CD8-positive, alpha-beta memory T cell (primary cell): Measurements from ENCODE around the gene LRRC3C. TPM values are rescaled to one million over a fixed set of nuclear protein-coding genes. Genes with fewer than 3 reads are reported as not detected.

Experiments used
- CTCF ChIA-PET: fragments of 350-600 bp; sonication (Branson Sonifier 250); formaldehyde crosslinking; loops from one replicate; lab custom pipeline; 2021; ENCODE audit warnings: antibody characterized with exemption; lab: Charles Lee
- POLR2A ChIA-PET: fragments of 350-600 bp; sonication (Branson Sonifier 250); formaldehyde crosslinking; loops from one replicate; lab custom pipeline; 2021; ENCODE audit warnings: antibody characterized with exemption; lab: Charles Lee
- DNase-seq, 5 donors: peaks; one replicate each; pipeline versions ENCODE4 v3.0.0 to v3.0.0-alpha.2; 2020 to 2022; ENCODE audit warnings: mixed read lengths in 1 of 5
- H3K27ac ChIP-seq: one replicate; pipeline ENCODE4 v1.7.0; 2013; ENCODE audit warnings: low read depth, mild to moderate bottlenecking, low read length, moderate library complexity
- H3K27me3 ChIP-seq: 2 replicates; pipeline ENCODE4 v1.7.0; 2013; ENCODE audit warnings: low read length, mild to moderate bottlenecking; ENCODE audit not compliant: insufficient read depth, poor library complexity, severe bottlenecking
- H3K36me3 ChIP-seq: 2 replicates; pipeline ENCODE4 v1.7.0; 2013; ENCODE audit warnings: mild to moderate bottlenecking, low read length, moderate library complexity; ENCODE audit not compliant: insufficient read depth
- H3K4me1 ChIP-seq: 2 replicates; pipeline ENCODE4 v1.7.0; 2013; ENCODE audit warnings: mild to moderate bottlenecking, low read length, moderate library complexity; ENCODE audit not compliant: insufficient read depth
- H3K4me3 ChIP-seq: 2 replicates; pipeline ENCODE4 v1.7.0; 2013; ENCODE audit warnings: mild to moderate bottlenecking, low read length
- H3K9me3 ChIP-seq: 2 replicates; pipeline ENCODE4 v1.7.0; 2013; ENCODE audit warnings: mild to moderate bottlenecking, low read length
- H3K27ac Mint-ChIP-seq, 8 donors: one replicate each; pipeline ENCODE4 v1.8.0; 2020 to 2021; ENCODE audit warnings: mixed read lengths in 8 of 8, mild to moderate bottlenecking in 6 of 8, inconsistent platforms in 3 of 8, moderate library complexity in 3 of 8
- H3K27me3 Mint-ChIP-seq, 2 donors: one replicate each; pipeline ENCODE4 v1.8.0; 2020 to 2021; ENCODE audit warnings: mixed read lengths in 2 of 2, mild to moderate bottlenecking in 1 of 2, moderate library complexity in 1 of 2
- H3K36me3 Mint-ChIP-seq, 3 donors: one replicate each; pipeline ENCODE4 v1.8.0; 2020 to 2021; ENCODE audit warnings: mixed read lengths in 3 of 3, inconsistent platforms in 1 of 3, mild to moderate bottlenecking in 1 of 3
- H3K4me1 Mint-ChIP-seq, 3 donors: one replicate each; pipeline ENCODE4 v1.8.0; 2020 to 2021; ENCODE audit warnings: mixed read lengths in 3 of 3, inconsistent platforms in 1 of 3, mild to moderate bottlenecking in 1 of 3
- H3K4me3 Mint-ChIP-seq, 7 donors: one replicate each; pipeline ENCODE4 v1.8.0; 2020 to 2021; ENCODE audit warnings: mixed read lengths in 7 of 7, mild to moderate bottlenecking in 6 of 7, moderate library complexity in 4 of 7, inconsistent platforms in 2 of 7
- H3K9me3 Mint-ChIP-seq, 5 donors: one replicate each; pipeline ENCODE4 v1.8.0; 2020 to 2022; ENCODE audit warnings: mixed read lengths in 5 of 5, mild to moderate bottlenecking in 3 of 5, moderate library complexity in 2 of 5, inconsistent platforms in 1 of 5
- polyA plus RNA-seq: library from polyadenylated mRNA; unstranded; fragments of 300-500 nt; fragmentation: Illumina TruSeq; gene quantifications from one replicate; pipeline ENCODE4 v1.2.3, GENCODE V29; 2021
- total RNA-seq, 2 experiments: library from RNA; stranded (reverse); gene quantifications; one replicate each; pipeline ENCODE4 v1.2.3, GENCODE V29; 2021

LRRC3C gene
- total and polyA plus RNA-seq, 3 experiments from 2014 or later: not detected

DNA sequence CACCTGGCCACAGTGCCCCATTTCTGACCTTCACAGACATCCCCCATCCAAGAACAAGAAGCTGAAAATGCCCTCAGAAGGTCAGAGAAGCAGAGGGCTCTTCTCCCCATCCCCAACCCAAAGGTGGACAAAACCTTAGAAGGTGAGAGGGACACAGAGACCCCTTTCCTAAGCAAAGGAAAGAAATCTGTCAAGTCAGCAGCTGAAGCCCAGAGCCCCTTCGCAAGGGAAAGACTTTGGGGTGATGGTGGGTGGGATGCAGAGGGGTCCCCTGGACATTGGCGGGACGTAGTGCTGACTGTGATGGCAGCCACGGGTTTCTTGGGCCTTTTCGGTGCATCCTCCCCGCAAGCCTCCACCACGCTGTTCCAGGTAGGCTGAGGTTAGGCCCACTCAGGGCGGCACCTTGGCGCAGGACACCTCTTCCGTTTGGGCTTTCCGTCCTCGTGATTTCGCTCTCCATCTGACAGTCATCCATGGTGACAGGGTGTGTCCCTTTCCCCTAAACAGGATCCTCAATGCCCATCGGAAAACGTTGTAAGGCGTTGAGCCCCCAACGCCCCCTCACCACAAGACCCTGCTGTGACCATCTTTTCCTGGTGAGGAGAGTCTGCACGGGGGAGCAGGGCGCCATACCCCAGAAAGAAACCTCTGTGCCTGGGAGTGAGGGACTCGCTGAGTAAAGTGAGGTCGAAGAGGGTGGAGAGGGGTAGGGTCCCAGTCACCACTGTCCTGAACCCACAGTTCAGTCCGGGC lies 24.6 kb downstream of the LRRC3C start:
- Mint-ChIP-seq H3K9me3 (no peaks in the 10 kb centered on the region), H3K4me3 (peak overlapping the region; percentile 55 to 88 (median 64)), H3K27me3 (no peaks in the 10 kb centered on the region), H3K4me1 (peaks cover 10 to 19% (median 12%) of the 10 kb centered on the region in 3 donors), H3K36me3 (no peaks in the 10 kb centered on the region), H3K27ac (peak overlapping the region in 5 of 8 donors; percentile 5 to 63 (median 21))
- no peaks in the 10 kb centered on the region for H3K27me3 ChIP-seq
- H3K9me3 ChIP-seq: no peaks in the 10 kb centered on the region
- H3K4me1 ChIP-seq: peaks cover 12% of the 10 kb centered on the region
- H3K27ac ChIP-seq: no peak overlapping the region
- no peaks in the 10 kb centered on the region for H3K36me3 ChIP-seq
- peak in 1 of 5 donors; percentile 53 for DNase-seq
- ChIA-PET POLR2A (no interaction called here), CTCF (interaction anchor here (0.6 to 3.6 kb wide), 2 partner anchors 28 to 138 kb away, joined by 3 to 23 read pairs; partner anchors contain the start of gene PSMD3)
- peak overlapping the region; percentile 74 for H3K4me3 ChIP-seq

DNA sequence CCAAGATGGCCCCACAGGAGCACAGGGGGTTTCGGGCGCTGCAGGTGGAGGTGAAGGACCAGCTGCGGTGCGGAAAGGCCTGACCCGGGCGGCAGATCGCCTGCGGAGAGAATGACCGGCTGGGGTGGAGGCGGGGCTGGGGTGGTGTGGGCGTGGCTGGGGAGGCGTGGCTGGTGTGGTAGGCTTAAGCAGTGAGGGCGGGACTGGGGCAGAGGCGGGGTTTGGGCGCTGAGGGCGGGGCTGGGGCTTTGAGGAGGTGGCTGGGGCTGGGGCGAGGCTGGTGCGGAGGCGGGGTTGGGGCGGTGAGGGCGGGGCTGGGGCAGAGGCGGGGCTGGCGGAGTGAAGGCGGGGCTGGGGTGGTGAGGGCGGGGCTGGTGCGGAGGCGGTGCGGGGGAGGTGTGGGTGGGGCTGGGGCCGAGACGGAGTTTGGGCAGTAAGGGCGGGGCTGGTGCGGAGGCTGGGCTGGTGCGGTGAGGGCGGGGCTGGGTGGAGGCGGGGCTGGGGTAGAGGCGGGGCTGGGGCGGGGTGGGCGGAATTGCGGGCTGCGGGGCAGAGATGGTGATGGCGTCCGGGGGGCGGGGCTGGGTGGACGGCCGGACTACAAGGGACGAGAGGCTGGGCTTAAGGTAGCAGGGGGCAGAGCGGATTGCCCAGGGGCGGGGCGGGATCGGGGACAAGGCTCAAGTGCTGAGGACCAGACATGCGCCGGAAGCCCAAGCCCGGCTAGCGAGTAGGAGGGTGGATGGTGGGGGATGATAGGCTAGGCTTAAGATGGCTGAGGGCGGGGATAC lies 25.3 kb downstream of the LRRC3C start:
- Histone ChIP-seq H3K27ac (peak overlapping the region; percentile 53), H3K9me3 (no peaks in the 10 kb centered on the region), H3K27me3 (no peaks in the 10 kb centered on the region), H3K4me1 (peaks cover 12% of the 10 kb centered on the region), H3K36me3 (no peaks in the 10 kb centered on the region), H3K4me3 (peak overlapping the region; percentile 74)
- POLR2A ChIA-PET: interaction anchor here (2.7 kb wide), 1 partner anchor 28 kb away, joined by 17 read pairs; the partner anchor contains the start of gene PSMD3
- Mint-ChIP-seq H3K27ac (peak overlapping the region; percentile 55 to 89 (median 80)), H3K9me3 (no peaks in the 10 kb centered on the region), H3K27me3 (no peaks in the 10 kb centered on the region), H3K36me3 (no peaks in the 10 kb centered on the region), H3K4me3 (peak overlapping the region; percentile 75 to 95 (median 86)), H3K4me1 (peaks cover 8 to 19% (median 10%) of the 10 kb centered on the region in 3 donors)
- peak; percentile 85 to 99 (median 95) for DNase-seq
- CTCF ChIA-PET: interaction anchor here (0.6 to 3.6 kb wide), 2 partner anchors 27 to 139 kb away, joined by 3 to 23 read pairs; partner anchors contain the start of gene PSMD3

DNA sequence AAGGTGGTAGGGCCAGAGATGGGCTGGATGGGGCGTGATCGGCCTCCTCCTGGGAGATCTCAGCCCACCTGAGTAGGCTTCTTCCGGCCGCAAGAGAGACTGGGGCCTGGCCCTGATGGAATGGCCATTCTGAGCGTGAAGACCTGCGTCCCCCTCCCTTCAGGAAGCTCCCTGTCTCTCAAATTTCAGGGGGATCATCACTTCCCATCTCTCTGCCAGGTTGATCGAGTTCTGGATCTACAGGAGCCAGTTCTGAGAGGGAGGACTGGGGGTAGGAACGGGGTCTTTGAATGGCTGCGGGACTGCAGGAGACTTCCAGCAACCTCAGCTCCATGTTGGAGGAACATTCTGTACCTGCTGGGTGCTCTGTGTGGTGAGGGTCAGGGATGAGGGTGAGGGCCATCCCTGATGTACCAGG lies 25.9 kb downstream of the LRRC3C start:
- Mint-ChIP-seq H3K27me3 (no peaks in the 10 kb centered on the region), H3K9me3 (no peaks in the 10 kb centered on the region), H3K36me3 (no peaks in the 10 kb centered on the region), H3K4me3 (peak overlapping the region; percentile 75 to 95 (median 86)), H3K27ac (peak overlapping the region; percentile 55 to 89 (median 80)), H3K4me1 (peaks cover 7 to 19% (median 10%) of the 10 kb centered on the region in 3 donors)
- H3K4me3 ChIP-seq: peak overlapping the region; percentile 62
- H3K9me3 ChIP-seq: no peaks in the 10 kb centered on the region
- peaks cover 12% of the 10 kb centered on the region for H3K4me1 ChIP-seq
- CTCF ChIA-PET: interaction anchor here (1.1 to 3.6 kb wide), 3 partner anchors 11 to 331 kb away, joined by 4 to 23 read pairs (median 7); partner anchors contain the start of gene PSMD3
- POLR2A ChIA-PET: interaction anchor here (2.7 kb wide), 1 partner anchor 27 kb away, joined by 17 read pairs; the partner anchor contains the start of gene PSMD3
- H3K27ac ChIP-seq: peak overlapping the region; percentile 53
- H3K27me3 ChIP-seq: no peaks in the 10 kb centered on the region
- H3K36me3 ChIP-seq: no peaks in the 10 kb centered on the region
- DNase-seq: no peak

DNA sequence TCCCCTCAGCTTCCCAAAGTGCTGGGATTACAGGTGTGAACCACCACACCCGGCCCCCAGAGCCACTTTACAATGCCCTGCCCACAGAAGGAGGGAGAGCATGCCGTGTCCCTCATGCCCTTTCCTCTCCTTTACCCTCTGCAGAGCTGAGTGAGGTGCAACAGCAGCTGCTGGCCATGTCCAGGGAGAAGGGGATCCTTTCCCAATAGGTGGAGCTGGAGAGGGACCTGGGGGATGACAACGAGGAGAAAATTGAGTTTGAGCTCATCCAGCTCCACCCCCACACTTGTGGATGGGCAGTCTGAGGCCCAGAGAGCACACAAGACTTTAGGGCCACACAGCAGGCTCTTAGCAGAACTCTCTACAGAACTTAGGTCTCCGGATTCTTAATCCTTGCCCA lies 27.3 kb downstream of the LRRC3C start:
- peaks cover 12% of the 10 kb centered on the region for H3K4me1 ChIP-seq
- DNase-seq: no peak
- peak overlapping the region in 3 of 8 donors; percentile 23 to 82 (median 56) for H3K27ac Mint-ChIP-seq
- no peaks in the 10 kb centered on the region for H3K9me3 ChIP-seq
- POLR2A ChIA-PET: interaction anchor here (2.7 kb wide), 1 partner anchor 26 kb away, joined by 17 read pairs; the partner anchor contains the start of gene PSMD3
- H3K36me3 ChIP-seq: no peaks in the 10 kb centered on the region
- peaks cover 13 to 24% (median 14%) of the 10 kb centered on the region in 3 donors for H3K4me1 Mint-ChIP-seq
- no peak overlapping the region for H3K4me3 ChIP-seq
- no peaks in the 10 kb centered on the region for H3K9me3 Mint-ChIP-seq
- no peak overlapping the region for H3K4me3 Mint-ChIP-seq
- no peak overlapping the region for H3K27ac ChIP-seq
- H3K27me3 ChIP-seq: no peaks in the 10 kb centered on the region
- CTCF ChIA-PET: interaction anchor here (1.0 to 3.6 kb wide), 4 partner anchors 9 to 225 kb away, joined by 3 to 23 read pairs (median 5); partner anchors contain the start of gene PSMD3
- no peaks in the 10 kb centered on the region for H3K27me3 Mint-ChIP-seq
- no peaks in the 10 kb centered on the region for H3K36me3 Mint-ChIP-seq

DNA sequence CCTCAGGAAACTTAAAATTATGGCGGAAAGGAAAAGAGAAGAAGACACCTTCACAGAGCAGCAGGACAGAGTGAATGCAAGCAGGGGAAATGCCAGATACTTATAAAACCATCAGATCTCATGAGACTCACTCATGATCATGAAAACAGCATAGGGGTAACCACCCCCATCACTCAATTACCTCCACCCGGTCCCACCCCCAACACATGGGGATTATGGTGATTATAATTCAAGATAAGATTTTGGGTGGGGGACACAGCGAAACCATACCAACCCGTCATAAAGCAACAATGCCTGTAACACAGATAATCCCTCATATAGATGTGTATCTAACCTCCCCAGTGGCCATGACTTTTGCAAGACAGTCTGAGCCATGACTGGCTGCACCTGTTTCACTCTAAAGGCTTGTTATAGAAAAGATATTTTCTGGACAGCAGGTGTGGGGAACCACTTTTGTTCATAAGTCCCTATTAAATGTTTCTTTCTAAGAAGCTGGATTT lies 28.2 kb downstream of the LRRC3C start:
- H3K36me3 Mint-ChIP-seq: no peaks in the 10 kb centered on the region
- no peaks in the 10 kb centered on the region for H3K36me3 ChIP-seq
- H3K27ac Mint-ChIP-seq: peak overlapping the region in 2 of 8 donors; percentile 2 to 36
- H3K27me3 ChIP-seq: no peaks in the 10 kb centered on the region
- no peaks in the 10 kb centered on the region for H3K9me3 Mint-ChIP-seq
- peaks cover 0 to 3% of the 10 kb centered on the region in 2 donors for H3K27me3 Mint-ChIP-seq
- no peak for DNase-seq
- POLR2A ChIA-PET: interaction anchor here (1.3 to 2.7 kb wide), 2 partner anchors 25 kb away, joined by 4 to 17 read pairs; partner anchors contain the start of gene PSMD3
- CTCF ChIA-PET: interaction anchor here (1.3 to 5.7 kb wide), 3 partner anchors 24 to 30 kb away, joined by 3 to 54 read pairs (median 23); partner anchors contain the start of gene PSMD3
- H3K4me3 ChIP-seq: no peak overlapping the region
- H3K4me1 Mint-ChIP-seq: peaks cover 13 to 24% (median 14%) of the 10 kb centered on the region in 3 donors
- H3K4me1 ChIP-seq: peaks cover 12% of the 10 kb centered on the region
- H3K9me3 ChIP-seq: no peaks in the 10 kb centered on the region
- no peak overlapping the region for H3K27ac ChIP-seq
- peak overlapping the region in 1 of 7 donors; percentile 64 for H3K4me3 Mint-ChIP-seq

DNA sequence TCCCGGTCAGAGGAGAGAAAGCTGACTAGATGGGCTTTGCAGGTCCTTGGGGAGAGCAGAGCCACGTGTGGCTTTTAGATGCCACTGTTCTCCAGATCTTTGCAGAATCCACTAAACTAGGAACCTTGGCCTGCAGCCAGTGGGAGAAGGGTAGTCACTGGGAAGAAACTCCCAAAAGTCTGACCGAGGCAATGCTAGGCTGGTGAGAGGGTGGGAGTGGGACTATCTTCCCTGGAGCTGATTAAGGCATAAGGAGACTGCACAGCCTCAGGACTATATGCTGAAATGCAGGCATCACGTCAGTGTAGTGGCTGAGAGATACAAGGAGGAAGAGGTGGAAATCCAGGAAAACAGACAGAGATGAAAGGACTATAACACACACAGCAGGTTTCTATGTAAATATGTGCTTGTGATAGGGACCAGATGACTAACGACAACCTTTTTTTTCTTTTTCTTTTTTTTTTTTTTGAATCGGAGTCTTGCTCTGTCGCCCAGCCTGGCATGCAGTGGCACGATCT lies 33.1 kb downstream of the LRRC3C start:
- POLR2A ChIA-PET: no interaction called here
- Histone ChIP-seq H3K4me1 (peaks cover 27% of the 10 kb centered on the region), H3K36me3 (no peaks in the 10 kb centered on the region), H3K4me3 (no peak overlapping the region), H3K27me3 (no peaks in the 10 kb centered on the region), H3K9me3 (no peaks in the 10 kb centered on the region), H3K27ac (no peak overlapping the region)
- Mint-ChIP-seq H3K9me3 (no peaks in the 10 kb centered on the region), H3K27me3 (peaks cover 2 to 7% of the 10 kb centered on the region in 2 donors), H3K27ac (no peak overlapping the region), H3K36me3 (no peaks in the 10 kb centered on the region), H3K4me3 (no peak overlapping the region), H3K4me1 (peaks cover 18 to 31% (median 23%) of the 10 kb centered on the region in 3 donors)
- no peak for DNase-seq
- CTCF ChIA-PET: interaction anchor here (5.7 kb wide), 1 partner anchor 19 kb away, joined by 54 read pairs; the partner anchor contains the start of gene PSMD3

DNA sequence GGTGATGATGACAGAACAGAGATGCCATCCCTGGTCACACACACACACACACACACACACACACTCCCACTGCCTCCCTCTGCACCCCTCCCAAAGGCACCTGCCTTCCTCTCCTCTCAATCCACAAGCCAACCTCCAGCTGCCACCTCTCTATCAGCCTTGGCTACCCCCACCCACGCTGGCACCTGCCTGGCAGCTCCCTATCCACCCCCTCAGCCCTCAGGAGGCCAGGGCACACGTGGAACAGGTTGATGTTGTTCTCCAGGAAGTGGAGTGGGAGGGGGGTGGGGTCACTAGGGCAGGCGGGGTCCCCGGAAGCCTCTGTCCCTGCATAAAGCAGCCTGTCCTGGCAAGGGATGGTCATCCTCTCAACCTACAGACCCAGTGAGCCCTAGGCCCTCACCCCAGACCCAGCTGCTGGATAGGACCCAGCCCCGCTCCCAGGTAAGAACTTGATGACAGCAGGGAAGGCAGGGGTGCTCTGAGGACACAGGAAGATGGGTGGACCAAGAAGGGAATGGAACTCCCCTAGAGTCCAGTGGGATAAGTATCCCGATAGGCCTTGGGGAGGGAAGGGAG lies 35.2 kb downstream of the LRRC3C start, which contains the start of gene GSDMA:
Gene GSDMA (plus strand): TSS at position 363 of the 579 bp plus-strand sequence. CDS start 2,684 bp downstream, outside the sequence.
- ChIA-PET POLR2A (interaction anchor here (0.5 kb wide), 1 partner anchor 54 kb away, joined by 16 read pairs; no protein-coding TSS in a partner anchor), CTCF (interaction anchor here (0.7 to 2.5 kb wide), 3 partner anchors 8 to 16 kb away, joined by 3 to 7 read pairs (median 3); no protein-coding TSS in a partner anchor)

More for the DNA sequence above, 35.2 kb downstream of the LRRC3C start, which contains the start of gene GSDMA:
- H3K4me1 Mint-ChIP-seq: peaks cover 18 to 47% (median 37%) of the 10 kb centered on the region in 3 donors
- no peak within 1 kb of the TSS for H3K4me3 ChIP-seq
- H3K36me3 Mint-ChIP-seq: no peaks in the 10 kb centered on the region
- peaks cover 2 to 12% of the 10 kb centered on the region in 2 donors for H3K27me3 Mint-ChIP-seq
- H3K4me1 ChIP-seq: peaks cover 27% of the 10 kb centered on the region
- H3K9me3 ChIP-seq: no peaks in the 10 kb centered on the region
- no peak within 1 kb of the TSS for H3K27ac ChIP-seq
- no peaks in the 10 kb centered on the region for H3K9me3 Mint-ChIP-seq
- peak within 1 kb of the TSS in 7 of 8 donors; percentile 0 to 89 (median 48) for H3K27ac Mint-ChIP-seq
- H3K4me3 Mint-ChIP-seq: peak within 1 kb of the TSS in 4 of 7 donors; percentile 8 to 61 (median 41)
- no peaks in the 10 kb centered on the region for H3K27me3 ChIP-seq
- DNase-seq: no peak
- no peaks in the 10 kb centered on the region for H3K36me3 ChIP-seq
